HG03064 (cell line): Measurements from ENCODE around the gene PLB1.

Experiments
- ATAC-seq: cut with Tn5 transposase; IDR thresholded peaks from one replicate; pipeline ENCODE4 v1.9.1; 2021; ENCODE audit warnings: low read depth; ENCODE audit not compliant: unreplicated experiment

The PLB1 gene

DNA sequence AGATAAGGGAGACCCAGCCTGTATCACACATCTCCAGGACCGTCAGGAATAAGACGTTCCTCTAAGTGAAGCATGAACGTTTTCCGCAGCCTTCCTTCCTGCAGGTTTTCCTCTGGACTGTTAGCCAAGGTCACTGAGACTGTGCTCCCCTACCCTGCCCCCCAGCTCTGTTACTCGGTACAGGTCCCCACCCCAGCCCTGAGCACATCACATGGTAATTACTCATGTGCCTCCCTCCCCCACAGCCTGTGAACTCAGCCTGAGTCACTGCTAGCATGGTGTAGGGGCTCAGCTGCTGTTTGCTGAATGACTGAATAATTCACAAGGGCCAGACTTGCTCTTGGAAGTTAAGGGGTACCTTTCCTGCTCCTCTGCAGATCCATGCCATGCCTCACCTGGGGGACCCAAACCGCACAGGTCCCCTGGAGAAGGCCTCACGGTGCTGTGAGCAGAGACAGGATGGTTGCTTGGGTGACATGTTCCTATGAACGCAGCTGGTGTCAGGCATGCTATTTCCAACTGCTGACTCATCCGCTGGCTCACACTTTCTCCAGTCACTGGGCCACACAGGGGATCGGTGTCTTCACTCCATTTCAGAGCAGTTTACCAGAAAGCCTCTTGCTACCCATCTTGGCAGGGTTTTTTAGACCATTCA is 88.2 kb downstream of the PLB1 start:
- no peak for ATAC-seq

DNA sequence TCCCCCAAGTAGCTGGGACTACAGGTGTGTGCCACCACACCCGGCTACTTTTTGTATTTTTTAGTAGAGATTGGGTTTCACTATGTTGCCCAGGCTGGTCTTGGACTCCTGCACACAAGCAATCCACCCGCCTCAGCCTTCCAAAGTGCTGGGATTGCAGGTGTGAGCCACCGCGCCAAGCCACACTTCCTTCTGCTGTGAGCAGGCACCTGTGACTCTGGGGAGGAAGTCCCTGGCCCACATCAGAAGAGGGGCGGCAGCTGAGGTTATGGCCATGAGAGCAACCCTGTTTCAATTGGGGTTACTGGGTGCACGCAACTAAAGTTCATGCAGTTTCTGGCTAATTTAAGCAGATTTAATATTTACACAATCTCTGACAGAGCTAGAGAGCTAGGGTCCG is 91.0 kb downstream of the PLB1 start:
- no peak for ATAC-seq

DNA sequence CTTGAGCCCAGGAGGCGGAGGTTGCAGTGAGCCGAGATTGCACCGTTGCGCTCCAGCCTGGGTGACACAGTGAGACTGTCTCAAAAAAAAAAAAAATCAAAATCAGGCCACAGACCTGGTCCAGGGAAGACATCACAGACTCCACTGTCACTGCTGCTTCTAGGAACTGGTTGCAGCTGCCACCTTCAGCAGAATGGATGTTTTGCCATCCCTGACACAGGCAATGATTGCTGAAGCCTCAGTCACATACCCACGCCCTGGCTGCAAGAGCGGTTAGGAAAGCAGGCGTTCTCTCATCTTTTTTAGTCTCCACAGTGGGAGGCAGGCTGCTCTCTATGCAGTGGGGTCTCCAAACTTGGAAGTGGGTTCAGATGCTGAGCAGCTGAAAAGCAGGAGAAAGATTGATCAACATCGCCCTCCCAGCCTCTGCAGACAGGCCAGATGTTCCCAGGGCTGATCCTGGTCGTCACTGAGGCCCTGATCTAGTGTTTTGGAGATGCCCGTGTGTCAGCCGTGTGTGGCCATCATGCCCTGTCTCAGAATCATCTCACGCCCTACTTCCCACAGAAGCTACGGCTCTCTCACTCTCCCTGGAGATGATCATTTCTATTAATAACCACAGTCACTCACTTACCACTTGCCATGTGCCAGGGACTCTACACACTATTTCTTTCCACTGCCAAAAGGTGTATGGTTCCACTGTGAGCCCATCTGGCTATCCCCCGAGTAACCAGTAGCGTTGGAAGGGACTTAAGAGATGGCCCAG is 91.8 kb downstream of the PLB1 start:
- ATAC-seq: no peak

DNA sequence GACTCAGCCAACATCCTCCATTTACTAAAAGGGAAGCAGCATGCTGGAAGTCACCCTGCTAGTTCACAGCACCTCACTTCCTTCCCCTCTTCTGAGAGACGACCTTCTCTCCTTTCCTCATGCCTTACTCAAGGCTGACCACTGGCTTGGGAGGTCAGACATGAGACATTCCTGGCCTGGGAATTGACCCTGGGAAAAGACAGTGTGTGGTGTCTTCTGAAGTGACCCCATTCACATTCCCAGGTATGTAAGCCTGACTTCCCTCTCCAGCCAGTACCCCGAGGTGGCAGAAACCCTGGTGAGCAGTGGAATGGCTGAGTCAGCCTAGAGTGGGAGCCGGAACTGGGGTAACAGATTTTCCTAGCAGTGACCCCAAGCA is 92.4 kb downstream of the PLB1 start:
- ATAC-seq: no peak

DNA sequence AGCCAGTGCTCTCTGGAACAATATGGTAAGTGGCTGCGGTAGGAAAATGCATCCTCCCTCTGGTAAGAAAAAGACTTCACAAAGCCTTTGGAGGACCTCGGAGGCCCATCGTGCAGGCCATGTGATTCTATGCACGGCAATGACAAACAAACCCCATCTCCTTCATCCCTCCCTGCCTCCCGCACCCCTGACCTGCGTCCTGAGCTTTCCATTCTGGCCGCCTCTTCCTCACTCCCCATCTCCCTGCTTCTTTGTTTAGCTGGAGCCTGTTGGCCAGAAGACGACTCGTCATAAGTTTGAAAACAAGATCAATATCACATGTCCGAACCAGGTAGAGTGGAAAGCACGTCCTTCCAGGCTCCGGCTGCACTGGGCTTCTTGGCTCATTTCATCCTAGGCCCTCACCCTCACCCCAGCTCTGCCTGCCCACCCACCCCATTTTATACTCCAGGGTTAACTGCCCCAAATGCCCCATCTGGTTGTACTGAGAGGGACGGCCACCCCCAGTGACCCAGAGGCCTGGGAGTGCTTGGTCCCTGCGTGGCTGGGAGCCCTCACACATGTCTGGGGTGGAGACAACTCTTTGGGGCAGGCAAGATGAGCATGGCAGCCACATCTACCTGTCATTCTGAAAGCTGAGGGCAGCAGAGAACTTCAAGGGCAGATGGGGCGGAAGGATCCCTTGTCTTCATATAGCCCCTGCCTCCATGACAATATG is 94.0 kb downstream of the PLB1 start:
- no peak for ATAC-seq

DNA sequence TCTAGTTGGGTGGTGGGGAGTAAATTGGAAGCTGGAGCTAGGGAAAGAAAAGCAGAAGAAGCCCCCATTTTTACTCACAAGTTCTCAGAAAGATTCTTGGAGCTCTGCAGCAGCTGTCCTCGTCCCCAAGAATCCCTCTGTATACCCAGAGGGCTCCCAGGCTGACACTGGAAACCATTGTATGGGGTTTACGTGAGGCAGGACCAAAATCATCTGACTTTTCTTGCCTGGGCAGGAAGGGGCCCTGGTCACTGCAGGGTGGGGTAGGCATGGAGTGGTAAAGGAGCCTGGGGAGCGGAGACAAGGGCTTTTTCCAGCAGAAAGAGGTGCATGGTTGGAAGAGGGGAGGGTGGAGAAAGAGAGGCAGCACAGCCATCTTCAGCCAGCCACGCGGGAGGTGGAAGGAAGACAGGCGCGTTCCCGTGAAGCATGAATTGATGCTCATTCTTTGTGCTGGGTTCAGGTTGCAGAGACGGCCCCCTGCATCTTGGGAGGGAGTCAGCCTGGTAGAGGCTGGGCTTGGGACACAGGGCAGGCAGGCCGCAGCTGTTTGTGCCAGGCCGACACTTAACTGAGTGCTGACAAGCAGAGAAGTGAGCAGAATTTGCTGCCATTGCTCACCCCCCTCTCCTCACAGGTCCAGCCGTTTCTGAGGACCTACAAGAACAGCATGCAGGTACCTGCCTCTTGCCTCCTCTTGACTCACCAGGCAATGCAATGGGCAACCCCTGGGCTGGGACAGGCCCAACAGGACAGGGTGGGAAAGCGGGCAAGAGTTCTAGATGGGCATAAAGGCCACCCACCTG is 94.8 kb downstream of the PLB1 start:
- no peak for ATAC-seq

DNA sequence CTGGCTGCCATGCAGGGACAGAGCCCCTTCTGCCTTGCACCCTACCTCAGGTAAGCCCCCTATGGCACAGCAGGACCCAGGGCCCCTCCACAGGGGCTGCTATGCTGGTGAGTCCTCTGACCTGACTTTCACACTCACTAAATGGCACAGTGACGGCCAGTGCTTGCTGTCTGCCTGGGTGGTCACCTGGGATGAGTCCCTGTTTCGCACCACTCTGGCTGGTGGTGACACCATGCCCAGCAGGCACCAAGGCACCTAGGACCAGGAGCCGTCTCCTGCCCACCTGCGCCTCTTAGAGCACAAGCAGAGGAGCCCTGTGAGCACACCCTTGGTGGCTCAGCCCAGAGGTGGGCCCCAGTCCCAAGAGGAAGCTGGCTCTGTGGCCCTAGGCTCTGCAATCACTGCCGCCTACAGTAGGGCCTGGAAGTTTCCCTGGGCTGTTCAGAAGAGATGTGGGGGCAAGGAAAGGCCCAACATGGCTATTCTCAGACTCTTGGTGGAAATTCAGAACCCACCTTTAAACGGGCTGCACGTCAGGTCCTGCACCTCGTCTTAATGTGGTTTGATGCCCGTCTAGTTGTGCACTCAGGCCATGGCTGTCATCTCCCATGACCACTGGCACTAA is 96.0 kb downstream of the PLB1 start:
- ATAC-seq: no peak

DNA sequence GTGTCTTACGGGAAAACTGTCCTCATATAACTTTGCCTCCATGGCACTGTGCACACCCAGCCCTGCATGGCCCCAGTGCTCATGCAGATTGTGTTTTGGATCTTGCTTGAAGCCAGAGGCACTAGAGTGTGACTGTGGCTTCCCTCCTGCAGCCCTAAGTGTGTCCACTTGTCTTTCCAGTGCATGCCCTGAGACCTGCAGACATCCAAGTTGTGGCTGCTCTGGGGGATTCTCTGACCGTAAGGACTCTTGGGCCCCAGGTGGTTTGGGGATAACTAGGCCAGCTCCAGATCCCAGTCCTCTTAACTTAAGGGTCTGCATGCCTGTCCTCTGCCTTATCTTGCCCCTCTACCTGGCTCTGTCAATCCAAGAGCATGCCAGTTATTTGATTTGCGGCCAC is 96.6 kb downstream of the PLB1 start:
- no peak for ATAC-seq

DNA sequence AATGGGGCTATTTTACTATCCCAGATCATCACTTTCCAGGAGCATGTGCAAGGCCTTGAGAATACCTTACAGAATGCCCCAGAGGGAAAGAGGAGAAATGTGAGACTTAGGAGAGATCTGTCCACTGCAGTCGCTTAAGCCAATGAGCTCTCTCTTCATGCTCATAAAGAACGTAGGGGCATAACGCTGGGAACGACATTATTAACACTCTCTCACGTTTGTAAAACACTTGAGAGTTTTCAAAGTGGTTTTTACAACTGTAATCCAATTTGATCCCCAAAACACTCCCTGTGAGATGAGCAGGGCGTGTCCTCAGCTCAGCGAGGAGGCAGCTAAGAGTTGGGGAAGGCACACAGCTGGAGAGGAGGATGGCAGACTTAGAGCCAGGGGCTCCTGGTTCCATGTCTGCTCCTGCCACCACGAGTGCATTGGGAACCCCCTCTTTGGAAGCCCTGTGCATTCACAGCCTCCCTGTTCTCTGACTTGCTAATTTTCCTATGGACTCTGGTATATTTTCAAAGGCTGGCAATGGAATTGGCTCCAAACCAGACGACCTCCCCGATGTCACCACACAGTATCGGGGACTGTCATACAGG is 97.4 kb downstream of the PLB1 start:
- ATAC-seq: no peak

DNA sequence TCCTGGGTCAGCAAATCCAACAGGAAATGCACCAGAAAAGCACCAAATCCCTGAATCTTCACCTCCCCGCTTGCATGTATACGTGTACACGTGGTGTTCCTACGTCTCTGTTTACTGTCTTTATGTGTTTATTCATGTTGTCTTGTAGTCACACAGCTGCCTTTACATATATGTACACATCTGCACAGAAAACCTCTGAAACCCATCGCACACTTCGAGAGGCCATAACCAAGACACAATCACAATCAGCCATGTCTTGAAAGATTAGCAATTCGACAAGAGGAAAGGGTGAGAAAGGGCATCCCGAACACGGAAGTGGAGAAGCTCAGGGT is 98.1 kb downstream of the PLB1 start:
- no peak for ATAC-seq

DNA sequence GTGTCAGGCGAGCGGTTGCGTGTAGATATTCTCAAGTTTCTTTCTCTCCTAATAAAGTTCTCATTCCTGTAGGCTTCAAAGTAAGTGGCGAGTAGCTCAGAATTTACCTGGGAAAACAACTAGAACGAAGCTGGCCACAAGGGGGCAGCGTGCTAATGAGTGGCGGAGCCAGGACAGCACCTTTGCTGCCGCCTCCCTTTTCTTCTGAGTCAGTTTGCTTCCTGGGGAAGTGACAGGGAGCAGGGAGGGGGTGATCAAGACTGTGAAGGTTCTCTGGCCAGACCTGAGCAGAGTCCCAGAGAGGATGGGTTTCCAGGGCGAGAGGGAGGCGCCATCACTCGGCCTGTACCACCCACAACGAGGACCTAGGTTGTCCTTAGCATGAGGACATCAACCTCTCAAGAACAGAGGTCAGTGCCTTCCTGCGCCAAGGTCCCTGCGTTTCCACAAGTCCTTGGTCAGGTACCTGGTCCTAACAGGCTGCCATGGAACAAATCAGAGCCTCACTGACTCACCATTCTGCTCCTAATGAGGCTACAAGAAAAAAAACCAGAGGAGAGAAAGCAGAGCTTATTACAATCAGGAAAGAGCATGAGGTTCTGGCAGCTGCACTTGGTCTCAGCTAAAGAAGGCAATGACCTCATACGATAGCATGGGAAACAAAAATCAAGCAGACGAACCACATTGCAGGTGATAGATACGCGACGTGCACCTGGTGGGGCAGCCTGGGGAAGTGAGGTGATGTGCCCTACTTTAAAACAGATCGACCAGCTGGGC is 98.7 kb downstream of the PLB1 start:
- no peak for ATAC-seq

DNA sequence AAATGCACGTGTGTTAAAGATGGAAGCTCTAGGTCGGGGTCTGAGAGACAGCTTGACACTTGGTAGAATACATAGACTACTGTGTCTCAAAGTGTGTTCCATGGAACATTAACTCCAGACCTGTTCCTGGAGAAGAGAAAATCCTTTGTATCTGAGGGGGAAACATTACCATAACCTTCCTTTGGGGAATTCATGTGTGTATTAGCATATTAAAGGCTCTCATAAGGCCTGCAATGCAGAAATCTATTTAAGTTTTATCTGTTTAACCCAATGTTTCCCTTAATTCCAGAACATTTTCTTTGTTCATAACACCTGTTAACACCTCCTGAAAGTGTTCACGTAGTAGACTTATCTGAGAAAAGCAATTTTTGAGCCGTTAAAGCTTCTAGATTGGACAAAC is 99.5 kb downstream of the PLB1 start:
- no peak for ATAC-seq

DNA sequence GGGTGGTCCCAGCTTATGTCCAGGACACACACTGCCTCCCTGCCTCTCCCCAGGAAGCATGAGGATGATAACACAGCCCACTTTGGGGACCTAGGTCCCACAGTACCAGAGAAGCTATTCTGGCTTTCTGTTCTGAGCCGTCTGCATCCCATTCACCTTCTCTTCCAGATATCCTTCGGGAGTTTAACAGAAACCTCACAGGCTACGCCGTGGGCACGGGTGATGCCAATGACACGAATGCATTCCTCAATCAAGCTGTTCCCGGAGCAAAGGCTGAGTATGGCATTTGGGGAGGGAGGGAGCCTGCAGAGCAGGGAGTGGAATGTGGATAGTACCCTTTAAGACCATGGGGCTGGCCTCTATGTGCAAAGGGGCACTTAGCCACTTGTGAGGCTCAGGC is 102.6 kb downstream of the PLB1 start:
- ATAC-seq: no peak

DNA sequence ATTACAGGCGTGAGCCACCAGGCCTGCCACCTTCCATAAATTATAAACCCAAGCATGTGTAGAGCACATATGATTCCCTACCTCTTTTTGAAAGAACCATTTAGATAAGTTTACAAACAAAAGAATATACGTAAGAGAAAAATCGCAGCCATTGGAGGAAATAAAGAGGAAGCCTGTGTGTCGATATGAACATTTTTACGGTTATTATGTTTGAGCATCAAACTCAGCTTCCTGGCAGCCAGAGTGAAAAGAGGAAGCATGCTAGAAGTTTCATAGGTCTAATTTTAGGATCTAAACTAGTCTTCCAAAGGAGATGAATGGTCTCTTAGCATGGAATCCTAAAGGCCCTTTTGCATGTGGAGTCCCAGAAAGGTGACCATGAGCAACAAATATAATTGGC is 104.3 kb downstream of the PLB1 start:
- ATAC-seq: no peak

DNA sequence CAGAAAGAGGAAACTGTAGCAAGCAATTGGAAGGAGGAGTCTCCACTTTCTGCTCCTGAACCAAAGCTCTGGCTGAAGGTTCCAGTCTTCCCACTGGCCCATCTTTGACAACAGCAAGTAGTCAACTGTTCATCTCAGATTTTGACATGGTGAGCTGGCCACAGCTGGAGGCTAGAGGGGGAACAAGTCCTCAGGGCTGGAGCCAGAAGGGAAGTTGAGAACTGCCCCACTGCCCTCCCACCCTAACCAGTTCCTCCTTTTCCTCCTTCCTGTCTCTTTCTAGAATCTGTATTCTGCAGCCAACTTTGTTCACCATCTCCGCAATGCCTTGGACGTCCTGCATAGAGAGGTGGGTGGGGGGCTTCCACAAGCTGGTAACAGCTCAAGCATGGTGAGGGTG is 105.8 kb downstream of the PLB1 start:
- ATAC-seq: no peak

DNA sequence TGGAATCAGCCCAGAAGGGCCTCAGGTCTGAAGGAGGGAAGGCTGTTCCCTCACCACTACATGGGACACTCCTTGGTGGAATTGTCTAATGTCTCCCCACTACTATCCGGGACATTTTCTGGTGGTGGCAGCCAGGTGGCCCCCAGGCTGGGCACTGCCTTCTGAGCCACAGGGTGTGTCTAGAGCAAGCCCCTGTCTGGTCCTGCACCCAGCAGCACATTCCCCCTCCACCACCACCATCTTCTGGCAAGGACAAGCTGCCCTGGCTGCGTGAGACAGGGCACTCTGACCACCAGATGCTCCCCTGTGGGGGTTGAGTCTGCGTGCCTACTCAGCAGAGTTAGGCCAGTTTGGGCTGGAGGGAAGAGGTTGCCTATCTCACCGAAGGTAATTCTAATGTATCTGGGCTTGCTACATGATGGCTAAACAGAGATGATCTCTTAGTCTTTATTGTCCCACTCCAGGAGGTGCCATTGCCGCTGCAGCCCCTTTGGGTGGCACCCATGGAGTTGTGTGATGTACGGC is 106.3 kb downstream of the PLB1 start:
- no peak for ATAC-seq

DNA sequence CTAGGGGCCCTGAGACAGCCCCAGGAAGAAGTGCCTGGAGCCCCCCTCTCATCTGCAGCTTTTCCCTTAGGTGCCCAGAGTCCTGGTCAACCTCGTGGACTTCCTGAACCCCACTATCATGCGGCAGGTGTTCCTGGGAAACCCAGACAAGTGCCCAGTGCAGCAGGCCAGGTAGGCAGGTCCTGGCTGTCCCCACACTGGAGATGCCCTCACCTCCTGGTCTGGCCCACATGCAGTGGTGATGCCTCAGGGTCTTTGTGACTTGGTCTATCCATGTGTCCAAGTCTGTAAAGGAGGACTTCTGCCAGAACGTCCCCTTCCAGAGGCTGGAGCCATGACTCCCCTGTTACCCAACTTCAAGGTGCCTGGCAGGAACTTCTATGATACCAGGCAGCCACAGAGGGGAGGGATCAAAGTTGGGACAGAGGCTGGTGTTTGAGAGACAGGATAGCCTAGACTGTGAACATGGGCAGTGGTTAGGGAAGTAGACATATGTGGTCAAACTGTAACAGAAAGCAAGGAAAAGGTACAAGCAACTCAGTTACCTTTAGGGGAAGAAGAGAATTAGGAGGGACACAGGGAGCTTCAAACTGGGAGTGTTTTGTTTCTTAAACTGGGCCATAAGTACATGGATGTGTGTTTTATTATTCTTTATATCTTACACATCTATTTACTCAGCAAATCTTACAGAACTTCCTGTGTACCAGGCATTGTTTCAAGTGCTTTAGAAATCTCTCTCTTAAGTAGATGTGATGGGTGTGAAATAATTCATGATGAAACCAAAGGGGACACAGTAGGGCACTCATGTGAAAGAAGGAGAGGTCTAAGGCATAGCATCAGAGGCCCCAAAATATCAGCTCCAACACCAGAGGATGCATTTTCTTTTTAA is 107.1 kb downstream of the PLB1 start:
- ATAC-seq: no peak

DNA sequence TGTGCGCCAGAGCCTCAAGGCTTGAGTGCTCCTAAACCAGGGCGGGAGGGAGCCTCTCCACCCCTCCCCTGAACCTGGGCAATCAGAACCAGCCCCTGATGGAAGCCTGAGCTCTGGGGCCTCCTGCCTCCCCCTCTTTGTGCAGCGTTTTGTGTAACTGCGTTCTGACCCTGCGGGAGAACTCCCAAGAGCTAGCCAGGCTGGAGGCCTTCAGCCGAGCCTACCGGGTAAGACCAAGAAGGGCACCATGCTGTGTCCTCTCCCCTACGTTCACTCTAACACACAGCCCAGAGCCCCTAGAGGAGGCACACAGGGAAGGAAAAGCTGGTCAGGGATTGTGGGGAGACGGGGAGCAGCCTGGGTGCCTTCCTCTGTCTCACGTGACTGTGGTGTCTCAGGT is 108.0 kb downstream of the PLB1 start:
- ATAC-seq: no peak
